Epidermal melanocyte (primary cell): ENCODE results near the gene ATP9B.
A peak's percentile ranks its signal among the peaks of the same experiment; 100 is the strongest.

Experiments
- DNase-seq: peaks from one replicate; pipeline ENCODE4 v3.0.0; 2011; ENCODE audit warnings: low spot score; ENCODE audit not compliant: insufficient read length

The ATP9B gene

GRCh38 chr18:79395761-79396404 is 326.7 kb downstream of the ATP9B start, which contains the start of gene NFATC1:
TSS of gene NFATC1 (plus strand) at chr18:79395930. CDS start at chr18:79396225, 295 bp downstream.
- DNase-seq = peak; percentile 78

GRCh38 chr18:79396431-79397246 is 327.4 kb downstream of the ATP9B start:
- DNase-seq = no peak

DNA sequence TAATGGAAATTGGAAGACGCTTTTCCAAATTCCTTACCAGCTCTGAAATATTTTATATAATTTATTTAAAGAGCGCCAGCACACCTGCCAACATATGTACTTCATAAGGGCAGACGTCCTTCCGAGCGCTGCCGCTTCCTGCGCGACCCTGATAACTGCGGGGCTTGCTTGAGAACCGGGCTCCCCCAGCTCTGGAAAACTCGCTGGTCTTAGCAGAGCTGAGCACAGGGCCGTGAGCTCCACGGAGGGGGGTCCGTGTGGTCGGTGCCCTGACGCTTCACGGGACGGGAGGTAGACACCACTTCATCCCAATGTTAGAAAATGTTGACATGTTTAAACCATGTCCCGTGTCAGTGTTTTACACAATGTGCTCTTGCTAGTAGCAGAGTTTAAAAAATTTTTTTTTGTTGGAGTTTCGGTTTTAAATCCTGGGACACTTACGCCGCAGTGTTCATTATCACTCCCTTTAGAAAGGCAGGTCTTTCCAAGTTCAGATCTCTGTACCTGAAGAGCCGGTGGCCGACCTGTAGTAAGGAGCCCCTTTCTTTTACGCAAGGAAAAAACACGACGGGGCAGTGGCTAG is 328.1 kb downstream of the ATP9B start:
- DNase-seq = no peak

- no peak for DNase-seq
These were observed 328.9 kb downstream of the ATP9B start for GRCh38 chr18:79397830-79398761.

DNA sequence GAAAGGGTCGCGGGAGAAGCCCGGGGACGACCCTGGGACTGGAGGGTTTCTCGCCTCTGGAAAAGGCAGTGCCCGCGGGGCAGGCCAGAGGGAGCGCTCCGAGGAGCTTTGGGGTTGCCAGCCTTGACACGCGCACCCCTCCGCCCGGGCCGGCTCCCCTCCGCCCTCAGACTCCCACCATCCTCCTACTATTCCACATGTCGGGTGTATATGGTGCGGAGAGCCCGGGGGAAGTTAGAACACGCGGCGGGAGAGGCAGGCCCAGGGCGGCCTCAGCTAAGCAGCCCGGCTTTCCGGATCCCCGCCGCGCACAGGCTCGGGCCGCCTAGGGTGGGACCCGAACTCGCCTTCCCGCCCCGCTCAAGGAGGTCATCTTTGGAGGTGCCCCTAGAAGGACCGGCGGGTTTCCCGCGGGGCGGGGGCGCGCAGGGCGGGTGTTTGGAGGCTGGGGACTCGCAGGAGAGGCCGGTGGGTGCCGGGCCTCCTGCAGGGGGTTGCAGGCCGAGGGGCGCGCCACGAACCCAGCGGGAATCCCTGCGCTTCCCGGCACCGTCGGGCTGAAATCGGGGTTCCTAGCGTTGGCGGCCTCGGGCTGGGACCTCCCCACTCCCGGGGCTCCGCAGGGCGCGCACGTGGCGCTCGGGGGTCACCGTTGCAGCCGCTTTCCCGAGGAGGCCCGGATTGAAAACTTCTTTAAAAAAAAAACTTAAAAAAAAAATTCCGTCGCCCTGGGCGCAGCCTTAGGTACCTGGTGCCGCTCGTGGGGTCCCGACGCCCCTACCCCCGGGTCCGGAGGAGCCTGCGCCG is 330.3 kb downstream of the ATP9B start:
- DNase-seq = no peak

DNA sequence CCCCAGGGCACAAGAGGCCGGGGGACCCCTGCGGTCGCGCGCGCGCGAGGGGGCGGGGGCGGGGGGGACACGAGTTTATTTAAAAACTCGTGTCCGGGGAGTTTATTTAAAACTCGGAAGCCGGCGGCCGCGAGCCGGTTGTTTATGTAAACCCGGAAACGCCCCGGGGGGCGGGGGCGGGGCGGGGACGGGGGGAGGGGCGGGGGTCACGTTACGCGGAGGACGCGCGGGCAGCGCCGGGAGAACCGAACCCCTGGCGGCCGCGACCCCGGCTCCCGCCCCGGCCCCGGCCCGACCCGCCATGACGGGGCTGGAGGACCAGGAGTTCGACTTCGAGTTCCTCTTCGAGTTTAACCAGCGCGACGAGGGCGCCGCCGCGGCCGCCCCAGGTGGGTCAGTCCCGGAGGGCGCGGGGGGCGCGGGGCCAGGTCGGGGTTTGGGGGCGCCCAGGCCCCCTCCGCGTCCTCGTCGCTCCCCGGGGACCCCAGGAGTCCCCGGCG is 330.9 kb downstream of the ATP9B start:
- DNase-seq = peak; percentile 91

DNA sequence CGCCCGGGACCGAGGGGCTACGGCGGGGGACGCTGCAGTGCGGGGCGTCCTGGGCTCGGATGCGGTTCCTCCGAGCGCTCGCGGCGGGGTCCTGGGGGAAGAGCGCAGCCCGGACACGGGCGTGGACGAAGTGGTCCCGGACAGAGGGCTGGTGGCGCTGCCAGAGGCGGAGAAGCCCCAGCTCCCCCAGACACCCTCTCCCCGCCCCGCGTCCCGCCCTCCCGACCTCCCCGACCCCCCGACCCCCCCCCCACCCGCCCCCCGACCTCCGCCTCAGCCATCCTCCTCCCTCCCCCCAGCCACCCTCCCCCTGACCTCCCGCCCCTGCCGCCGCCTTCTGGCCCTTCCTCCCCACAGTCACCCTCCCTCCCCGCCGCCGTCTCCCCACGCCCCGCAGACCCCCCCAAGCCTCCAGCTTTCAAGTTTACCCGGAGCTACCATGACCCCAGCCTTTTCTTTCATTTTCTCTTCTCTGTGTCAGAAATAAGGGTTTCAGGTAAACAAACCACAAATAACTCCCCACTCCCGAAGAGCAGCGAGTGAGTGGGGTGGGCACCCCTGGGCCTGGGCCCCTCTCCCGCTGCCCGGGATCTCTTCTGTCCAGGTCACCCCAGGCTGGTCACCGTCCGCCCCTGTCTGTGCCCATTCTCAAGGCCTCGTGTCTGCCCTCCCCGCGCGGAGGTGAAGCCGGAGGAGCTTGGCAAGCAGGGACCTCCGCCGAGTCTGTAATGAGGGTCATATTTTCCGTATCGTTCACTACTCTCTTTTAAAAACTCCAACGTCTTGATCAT is 331.6 kb downstream of the ATP9B start:
- no peak for DNase-seq

DNA sequence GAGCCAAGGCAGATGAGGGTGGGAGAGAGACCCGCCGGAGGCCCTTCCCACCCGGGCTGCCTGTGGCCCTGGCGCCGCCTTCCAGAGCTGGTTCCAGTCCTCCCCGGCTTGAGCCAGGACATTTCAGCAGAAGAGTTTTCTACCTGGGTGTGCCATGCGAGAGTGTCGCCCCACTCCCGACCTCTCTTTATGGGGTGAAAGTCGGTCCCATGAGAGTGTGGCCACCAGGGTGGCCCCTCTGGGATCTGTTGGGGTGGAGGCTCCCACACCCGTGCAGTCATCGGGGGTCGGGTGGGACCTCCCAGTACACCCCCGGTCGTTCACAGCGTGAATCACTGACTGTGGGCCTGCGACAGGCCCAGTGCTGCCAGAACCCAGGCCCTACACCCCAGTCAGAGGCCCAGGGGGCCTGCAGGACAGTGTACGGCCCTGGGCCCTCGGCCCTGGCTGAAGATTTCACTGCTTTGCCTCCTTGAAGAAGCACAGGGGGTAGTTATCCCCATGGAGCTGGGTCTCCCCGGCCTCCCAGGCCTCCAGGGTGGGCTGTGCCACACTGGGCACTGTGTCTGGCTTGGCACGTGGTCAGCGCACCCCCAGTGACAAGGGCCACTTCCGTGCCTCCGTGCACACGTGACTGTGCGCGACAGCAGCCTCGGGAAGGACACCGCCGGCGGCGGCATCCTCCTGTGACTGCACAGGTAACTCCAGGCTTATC is 332.5 kb downstream of the ATP9B start:
- DNase-seq = no peak

- no peak for DNase-seq
These were observed 333.0 kb downstream of the ATP9B start for GRCh38 chr18:79402209-79402576.

DNA sequence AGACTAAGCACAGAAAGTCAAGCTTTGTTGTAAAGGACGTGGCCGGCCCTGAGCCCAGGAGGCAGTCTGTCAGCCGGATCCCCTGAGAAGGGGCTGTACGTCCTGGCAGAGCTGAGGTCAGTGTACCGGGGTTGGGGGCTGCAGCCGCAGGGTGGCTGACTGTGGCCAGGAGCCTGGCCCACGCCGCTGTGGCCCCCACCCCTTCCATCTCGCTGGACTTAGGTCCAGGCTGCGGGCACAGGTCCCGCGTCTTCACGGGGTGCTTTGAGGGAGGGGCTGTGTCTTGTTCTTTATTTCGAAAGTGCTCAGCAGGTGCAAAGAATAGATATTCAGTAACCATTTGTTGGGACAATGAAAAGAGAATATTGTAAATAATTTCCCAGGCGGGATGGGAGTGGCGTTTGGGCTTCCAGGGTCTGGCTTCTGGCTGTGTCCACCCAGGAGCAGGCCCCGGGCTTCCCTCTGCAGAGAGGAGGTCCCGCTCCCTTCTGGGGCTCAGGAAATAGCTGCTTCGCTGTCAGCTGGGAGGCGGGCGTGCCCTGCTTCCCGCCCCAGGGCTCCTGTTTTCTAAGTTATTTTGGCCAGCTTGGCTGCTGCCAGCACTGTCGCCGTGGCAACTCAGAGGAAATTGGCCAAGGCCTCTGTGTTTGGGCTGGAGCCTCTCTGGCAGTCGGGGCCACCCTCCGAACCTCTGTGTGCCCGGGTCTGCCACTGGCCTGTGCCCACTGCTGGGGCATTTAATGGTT is 334.0 kb downstream of the ATP9B start:
- DNase-seq = peak; percentile 98

DNA sequence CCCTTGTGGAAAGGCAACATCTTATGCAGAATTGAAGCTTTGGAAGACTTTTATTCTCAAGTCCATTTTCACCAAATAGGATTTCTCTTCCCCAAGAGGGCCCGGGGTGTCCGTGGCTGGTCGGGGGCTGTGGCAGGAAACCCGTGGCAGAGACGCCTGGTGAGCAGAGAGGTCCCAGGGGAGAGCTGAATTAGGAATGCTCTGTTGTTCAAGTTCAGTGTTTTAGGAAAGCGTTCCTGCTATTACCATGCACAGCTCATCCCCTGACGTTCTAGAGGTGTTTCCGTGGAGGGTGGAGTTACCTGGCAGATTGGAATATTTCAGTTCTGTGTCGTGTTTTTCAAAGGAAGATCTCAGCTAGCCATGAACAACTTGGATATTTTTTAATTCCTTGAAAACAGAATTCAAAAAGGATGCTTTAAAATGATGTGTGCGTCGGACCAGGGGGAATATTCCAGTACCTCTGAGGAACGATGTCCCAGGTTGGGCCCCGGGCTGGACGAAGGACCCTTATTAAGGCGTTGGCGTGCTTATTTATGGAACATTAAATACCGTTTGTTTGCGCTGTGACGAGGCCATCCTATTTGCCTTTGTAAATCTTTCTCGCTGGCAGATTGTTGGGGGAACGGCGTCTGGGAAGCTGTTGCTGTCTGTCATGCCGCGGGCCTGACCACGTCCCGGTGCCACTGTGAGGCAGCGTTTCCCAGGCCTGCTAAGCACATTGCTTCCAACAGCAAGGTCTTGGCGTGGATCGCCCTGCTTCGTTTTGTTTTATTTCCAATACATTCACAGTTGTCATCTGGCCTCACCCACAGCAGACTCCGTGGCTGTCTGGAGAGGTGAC is 334.8 kb downstream of the ATP9B start:
- no peak for DNase-seq

- DNase-seq = no peak
These were observed 335.3 kb downstream of the ATP9B start for GRCh38 chr18:79404567-79404910.

DNA sequence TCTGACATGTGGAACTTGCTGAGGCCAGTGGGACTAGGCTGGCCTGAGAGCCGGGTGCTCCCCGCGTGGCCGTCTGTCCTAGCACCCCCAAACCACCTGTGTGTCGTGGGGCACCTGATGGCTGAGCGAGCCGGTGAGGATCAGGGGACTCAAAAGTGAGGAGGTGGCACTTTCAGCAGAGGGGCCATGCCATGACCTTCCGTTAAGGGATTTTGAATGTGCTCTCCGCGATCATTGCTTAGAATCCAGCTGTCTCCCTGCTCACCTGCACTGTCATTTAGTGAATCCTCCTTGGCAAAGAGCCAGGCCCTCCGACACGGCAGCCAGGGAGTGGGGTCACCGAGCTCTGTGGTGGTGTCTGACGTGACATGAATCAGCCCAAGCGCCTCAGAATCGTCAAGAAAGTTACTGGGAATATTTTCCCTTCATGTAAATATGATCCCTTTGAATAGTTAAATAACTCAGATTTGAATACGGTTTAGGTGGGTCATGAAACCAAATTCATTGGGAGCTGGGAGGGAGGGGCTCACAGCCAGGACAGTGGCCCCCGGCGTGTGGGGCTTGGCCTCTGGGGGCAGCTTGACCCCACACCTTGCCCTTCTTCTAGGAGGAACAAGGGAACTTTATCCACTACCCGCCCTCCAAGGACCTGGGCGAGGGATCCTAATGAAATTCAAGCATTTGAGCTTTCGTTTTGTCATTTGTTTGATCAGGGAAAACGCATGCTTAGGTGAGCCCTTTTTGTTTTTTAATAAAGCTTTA is 336.0 kb downstream of the ATP9B start:
- no peak for DNase-seq

DNA sequence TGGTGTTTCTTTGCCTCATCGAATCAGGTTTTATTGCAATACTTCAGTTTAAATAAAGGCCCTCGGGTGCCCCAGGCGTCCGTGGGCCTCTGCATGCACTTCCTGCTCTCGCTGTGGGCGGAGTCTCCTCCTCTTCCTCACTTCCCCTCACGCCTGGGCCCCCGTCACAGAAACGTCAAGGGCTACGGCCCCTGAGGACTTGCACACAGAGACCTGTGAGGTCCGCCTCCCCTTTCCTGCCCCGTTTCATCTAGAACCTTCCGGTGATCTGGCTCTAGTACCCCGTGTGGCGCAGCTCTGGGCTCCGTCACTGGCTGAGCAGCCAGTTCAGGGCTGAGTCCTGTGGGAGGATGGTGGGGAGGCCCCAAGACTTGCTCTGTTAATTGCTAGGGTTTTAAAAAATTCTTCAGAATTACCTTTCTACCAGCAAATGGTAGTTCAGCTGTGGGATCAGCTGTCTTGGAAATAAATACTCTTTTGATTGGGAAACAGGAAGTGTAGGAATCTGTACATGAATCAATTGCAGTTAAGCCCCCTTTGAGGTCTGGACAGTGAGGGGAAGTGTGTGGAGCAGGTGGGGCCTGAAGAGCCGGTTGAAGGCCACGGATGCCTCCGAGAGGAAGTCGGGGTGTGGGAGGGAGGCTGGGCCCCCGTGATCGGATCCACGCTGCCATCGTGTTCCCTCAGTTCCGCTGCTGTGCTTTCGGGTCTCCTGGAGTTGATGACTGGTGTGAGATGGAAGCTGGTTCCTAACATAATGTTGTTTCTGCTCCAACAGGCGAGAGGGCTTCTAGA is 336.8 kb downstream of the ATP9B start:
- DNase-seq = no peak

GRCh38 chr18:79406708-79407107 is 337.5 kb downstream of the ATP9B start:
- DNase-seq = no peak

DNA sequence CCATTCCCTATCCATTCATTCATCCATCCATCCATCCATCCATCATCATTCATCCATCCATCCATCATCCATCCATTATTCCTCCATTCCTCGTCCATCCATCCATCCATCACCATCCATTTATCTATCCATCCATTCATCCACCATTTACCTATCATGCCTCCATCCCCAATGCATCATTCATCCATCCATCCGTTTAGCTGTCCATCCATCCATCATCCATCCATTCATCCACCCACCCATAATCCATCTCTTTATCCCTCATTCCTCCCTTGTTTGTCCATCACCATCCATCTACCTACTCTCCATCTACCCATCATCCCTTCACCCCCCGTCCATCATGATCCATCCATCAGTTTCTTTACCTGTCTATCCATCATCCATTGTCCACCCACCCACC is 340.1 kb downstream of the ATP9B start:
- DNase-seq = no peak
